ENCODE measurements around the gene EBF4.

The EBF4 gene

GRCh38 chr20:2654384-2654822, 38.2 kb upstream of the EBF4 start:
- peak overlapping the region; percentile 85 for H3K4me3 ChIP-seq (ENCODE audit: low read depth, low read length)
- no peak for TF ChIP-seq CTCF (IDR thresholded peaks at IDR 0.05; ENCODE audit: low read depth, low read length, missing control alignments)
- no peak for DNase-seq (ENCODE audit: low read depth)

GRCh38 chr20:2654831-2655230, 37.7 kb upstream of the EBF4 start:
- TF ChIP-seq CTCF (IDR thresholded peaks at IDR 0.05; ENCODE audit: low read depth, low read length, missing control alignments): no peak
- DNase-seq (ENCODE audit: low read depth): no peak
- H3K4me3 ChIP-seq (ENCODE audit: low read depth, low read length): peak overlapping the region; percentile 85

GRCh38 chr20:2655331-2656116, 37.1 kb upstream of the EBF4 start:
- no peak for DNase-seq (ENCODE audit: low read depth)
- TF ChIP-seq CTCF (IDR thresholded peaks at IDR 0.05; ENCODE audit: low read depth, low read length, missing control alignments): no peak
- H3K4me3 ChIP-seq (ENCODE audit: low read depth, low read length): no peak overlapping the region

- no peak for DNase-seq (ENCODE audit: low read depth)
- no peak overlapping the region for H3K4me3 ChIP-seq (ENCODE audit: low read depth, low read length)
- no peak for TF ChIP-seq CTCF (IDR thresholded peaks at IDR 0.05; ENCODE audit: low read depth, low read length, missing control alignments)
Observed at GRCh38 chr20:2656471-2657117, 36.0 kb upstream of the EBF4 start.

GRCh38 chr20:2657241-2657640, 35.3 kb upstream of the EBF4 start:
- H3K4me3 ChIP-seq (ENCODE audit: low read depth, low read length): no peak overlapping the region
- TF ChIP-seq CTCF (IDR thresholded peaks at IDR 0.05; ENCODE audit: low read depth, low read length, missing control alignments): no peak
- DNase-seq (ENCODE audit: low read depth): no peak

GRCh38 chr20:2657674-2658073, 34.9 kb upstream of the EBF4 start:
- DNase-seq (ENCODE audit: low read depth): no peak
- no peak overlapping the region for H3K4me3 ChIP-seq (ENCODE audit: low read depth, low read length)
- no peak for TF ChIP-seq CTCF (IDR thresholded peaks at IDR 0.05; ENCODE audit: low read depth, low read length, missing control alignments)

All from GM12864 (cell line).